Stimulated activated CD8-positive, alpha-beta memory T cell treated with anti-CD3 and anti-CD28 coated beads, Interleukin-4, amount 100 ng/mL, for 4 hours (primary cell): ENCODE data around the gene TRIM56.
"Not testable (repeated sequence)": the region's sequence is repeated elsewhere in the genome, so short reads cannot be mapped to it uniquely, and the experiment has no call there.

ENCODE experiments used
- DNase-seq, 2 donors: peaks; one replicate each; pipeline ENCODE4 v3.0.0-alpha.2; 2020; ENCODE audit warnings: low read depth in 2 of 2, low spot score in 1 of 2

The TRIM56 gene

GRCh38 chr7:101132626-101133600 lies 47.6 kb downstream of the TRIM56 start:
- not testable (repeated sequence) for DNase-seq

- no peak for DNase-seq
These were observed 48.5 kb downstream of the TRIM56 start for GRCh38 chr7:101133621-101134398.

- DNase-seq: no peak
These were observed 49.2 kb downstream of the TRIM56 start for GRCh38 chr7:101134399-101134980.

- no peak for DNase-seq
These were observed 52.5 kb downstream of the TRIM56 start for GRCh38 chr7:101137651-101138212.

GRCh38 chr7:101138213-101138870 lies 53.1 kb downstream of the TRIM56 start:
- DNase-seq: peak; percentile 82 to 90

GRCh38 chr7:101140339-101140699 lies 55.0 kb downstream of the TRIM56 start:
- DNase-seq: no peak

- DNase-seq: no peak
These were observed 55.6 kb downstream of the TRIM56 start for GRCh38 chr7:101140746-101141382.
